HG03196 (cell line): ENCODE data around the gene MAGI1.

ENCODE experiments used
- ATAC-seq: cut with Tn5 transposase; IDR thresholded peaks from one replicate; pipeline ENCODE4 v1.9.1; 2021; ENCODE audit not compliant: unreplicated experiment

Gene MAGI1

GRCh38 chr3:66015841-66016240 is 22.9 kb downstream of the MAGI1 start:
- ATAC-seq = no peak

- ATAC-seq = no peak
These were observed 24.1 kb downstream of the MAGI1 start for GRCh38 chr3:66014651-66015050.

GRCh38 chr3:66014056-66014455 is 24.7 kb downstream of the MAGI1 start:
- no peak for ATAC-seq

DNA sequence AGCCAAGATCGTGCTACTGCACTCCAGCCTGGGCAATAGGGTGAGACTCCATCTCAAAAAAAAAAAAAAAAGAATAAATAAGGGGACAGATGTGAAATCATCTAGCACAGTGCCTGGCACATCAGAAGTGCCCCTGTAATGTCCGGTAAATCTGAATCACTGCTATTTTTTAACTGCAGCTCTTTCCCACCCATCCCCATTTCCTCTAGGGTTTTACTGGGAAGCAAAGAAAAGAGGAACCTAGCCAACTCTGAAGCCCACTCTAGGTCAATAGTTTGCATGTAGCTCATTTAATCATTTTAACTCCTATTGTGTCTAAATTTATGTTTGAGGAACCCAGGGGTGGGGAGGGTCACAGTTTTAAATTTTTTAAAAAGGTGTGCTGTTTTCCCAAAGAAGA is 26.0 kb downstream of the MAGI1 start:
- no peak for ATAC-seq

DNA sequence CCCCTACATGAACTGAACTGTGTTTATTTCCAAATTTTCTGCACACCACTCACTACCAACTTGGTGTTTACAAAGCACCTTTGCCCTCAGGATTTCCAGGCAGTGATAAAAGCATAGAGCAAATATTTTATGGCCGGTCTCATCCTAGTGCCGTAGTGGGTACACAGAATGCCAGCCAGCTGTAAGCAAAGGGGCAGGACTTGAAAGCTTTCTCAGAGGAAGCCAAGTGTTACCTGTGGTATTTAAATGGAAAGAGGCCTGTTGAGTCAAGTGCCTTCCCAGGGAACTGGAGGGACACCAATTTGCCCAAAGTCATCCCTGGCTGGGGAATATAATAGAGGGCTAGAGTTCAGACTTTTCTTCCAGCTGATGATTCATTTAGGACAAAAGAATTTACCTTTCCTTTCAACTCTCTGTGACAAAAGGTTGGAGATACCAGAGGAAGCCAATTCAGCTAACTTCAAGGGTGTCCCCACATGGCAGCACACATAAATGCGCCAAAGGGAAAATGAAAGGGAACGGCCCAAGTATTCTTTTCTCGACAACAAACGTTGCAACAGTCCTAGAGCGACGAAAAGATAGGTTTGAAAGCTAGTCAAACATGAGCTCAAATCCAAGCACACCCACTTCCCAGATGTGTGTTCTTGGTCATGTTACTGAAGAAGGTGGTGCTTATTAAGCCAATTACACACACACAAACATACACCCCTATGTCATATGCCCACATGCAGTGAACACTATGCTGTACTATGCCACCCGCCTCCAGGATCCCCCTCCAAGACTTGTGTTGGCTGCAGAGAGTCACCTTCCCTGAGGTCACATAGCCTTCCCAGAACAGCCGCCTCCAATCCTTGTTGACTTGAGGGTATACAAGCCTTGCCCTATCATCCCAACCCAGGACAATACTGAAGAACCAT is 27.7 kb downstream of the MAGI1 start:
- ATAC-seq = no peak

DNA sequence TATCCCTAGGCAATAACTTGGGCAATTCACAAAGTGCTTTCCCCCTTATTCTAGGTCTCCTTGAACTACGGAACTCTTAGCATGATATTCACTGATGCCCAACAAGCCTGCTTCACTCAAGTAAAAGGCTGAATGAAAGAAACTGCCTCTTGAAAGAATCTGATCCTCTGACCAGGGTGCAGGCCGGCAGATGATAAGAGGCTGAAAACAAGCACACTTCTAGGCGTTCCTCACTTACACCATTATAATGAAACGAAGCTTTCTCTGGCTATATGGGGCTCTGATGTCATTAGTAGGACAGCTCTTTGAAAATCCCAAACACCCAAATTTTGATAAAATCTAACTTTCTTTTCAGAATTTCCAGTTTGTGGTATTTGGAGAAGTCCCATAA is 28.4 kb downstream of the MAGI1 start:
- no peak for ATAC-seq

- no peak for ATAC-seq
These were observed 34.5 kb downstream of the MAGI1 start for GRCh38 chr3:66004244-66004643.

GRCh38 chr3:66001626-66002025 is 37.1 kb downstream of the MAGI1 start:
- no peak for ATAC-seq

- ATAC-seq = no peak
These were observed 38.2 kb downstream of the MAGI1 start for GRCh38 chr3:66000506-66000905.

- no peak for ATAC-seq
These were observed 39.1 kb downstream of the MAGI1 start for GRCh38 chr3:65999606-66000005.

DNA sequence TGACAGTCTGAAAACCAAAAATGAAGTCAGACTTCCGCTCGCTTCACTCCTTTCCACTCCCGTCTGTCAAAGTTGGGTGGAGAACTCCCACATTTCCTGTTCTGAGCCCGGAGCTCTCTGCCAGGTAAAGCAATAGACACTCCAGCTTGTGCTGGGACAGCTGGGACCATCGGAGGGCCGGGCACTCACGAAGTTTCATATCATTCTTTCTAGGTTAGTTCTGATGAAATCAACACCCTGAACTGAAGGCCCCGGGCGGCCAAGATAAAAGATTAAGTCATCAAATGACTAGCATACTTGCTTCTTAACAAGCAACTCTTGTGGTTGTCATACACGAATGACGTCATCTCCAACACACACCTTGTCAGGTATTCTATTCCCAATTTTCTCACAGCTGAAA is 42.1 kb downstream of the MAGI1 start:
- ATAC-seq = no peak

DNA sequence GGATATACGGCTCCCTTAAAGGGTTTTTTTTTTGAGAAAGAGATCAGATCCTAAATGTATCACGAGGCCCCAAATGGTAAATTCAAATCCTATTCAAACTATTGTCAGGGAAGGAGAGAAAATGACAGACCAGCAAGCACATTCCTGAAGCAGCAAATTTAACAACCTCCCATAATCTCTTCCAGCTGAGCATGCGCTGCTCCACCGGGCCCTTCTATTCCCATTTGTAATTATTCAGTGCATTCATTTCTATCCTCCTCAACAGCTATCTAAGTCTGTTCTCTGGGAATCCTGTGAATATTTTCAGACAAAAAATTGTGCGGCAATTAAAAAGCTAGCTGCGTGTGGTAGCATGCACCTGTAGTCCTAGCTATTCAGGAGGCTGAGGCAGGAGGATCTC is 43.2 kb downstream of the MAGI1 start:
- ATAC-seq = no peak

GRCh38 chr3:65995030-65995429 is 43.7 kb downstream of the MAGI1 start:
- no peak for ATAC-seq

- no peak for ATAC-seq
These were observed 45.4 kb downstream of the MAGI1 start for GRCh38 chr3:65993134-65993900.

- no peak for ATAC-seq
These were observed 46.6 kb downstream of the MAGI1 start for GRCh38 chr3:65992106-65992505.

DNA sequence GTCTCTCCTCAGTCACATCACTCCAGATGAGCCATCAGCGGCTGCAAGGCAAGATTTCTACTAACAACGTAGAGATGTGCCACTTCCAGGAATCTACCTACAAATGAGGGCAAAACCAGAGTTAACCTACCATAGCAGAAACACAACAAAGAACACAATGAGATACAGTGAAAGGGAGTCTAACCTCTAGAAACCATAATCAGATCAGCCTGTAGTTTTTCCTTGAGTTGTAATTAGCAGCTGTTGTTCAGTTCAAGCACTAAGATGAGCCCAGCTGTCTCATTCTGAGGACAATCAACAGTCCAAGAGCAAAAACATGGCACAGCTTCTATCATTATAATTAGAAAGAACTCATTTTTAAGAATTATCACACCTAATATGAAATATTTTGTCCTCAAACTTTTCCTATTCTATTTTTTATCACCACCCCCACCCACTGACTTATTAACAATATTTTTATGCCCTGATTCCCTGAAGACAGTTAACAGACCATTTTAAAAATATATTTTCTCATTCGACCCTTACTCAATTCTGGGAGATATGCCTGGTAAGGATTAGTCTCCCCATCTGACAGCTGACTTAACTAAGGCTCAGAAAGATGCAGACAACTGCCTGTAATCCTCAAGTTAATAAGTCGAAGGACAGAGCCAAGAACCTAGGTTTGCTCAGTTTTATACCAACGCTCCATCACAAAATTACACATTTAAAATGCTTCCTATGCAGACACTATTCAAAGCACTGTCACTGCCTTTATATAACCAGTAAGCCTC is 50.1 kb downstream of the MAGI1 start:
- ATAC-seq = no peak

- ATAC-seq = no peak
These were observed 52.4 kb downstream of the MAGI1 start for GRCh38 chr3:65986285-65986684.

DNA sequence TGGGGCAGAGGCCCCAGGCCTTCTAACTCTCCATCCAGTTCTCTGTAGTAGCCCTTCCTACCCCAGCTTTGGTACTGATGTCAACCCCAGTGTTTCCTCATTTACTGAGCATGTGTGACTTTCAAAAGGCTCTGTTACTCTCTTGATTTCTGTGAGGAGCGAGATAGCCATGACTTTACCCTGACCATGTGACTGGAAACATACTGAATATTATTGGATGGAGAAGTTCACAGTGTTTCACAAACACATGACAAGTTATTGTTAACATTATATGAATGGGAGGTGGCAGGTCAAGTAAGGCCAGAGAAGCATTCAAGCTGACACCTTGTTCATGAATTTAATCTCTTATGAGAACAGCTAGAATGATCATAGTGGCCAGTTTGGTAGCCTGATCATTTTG is 53.7 kb downstream of the MAGI1 start:
- no peak for ATAC-seq

DNA sequence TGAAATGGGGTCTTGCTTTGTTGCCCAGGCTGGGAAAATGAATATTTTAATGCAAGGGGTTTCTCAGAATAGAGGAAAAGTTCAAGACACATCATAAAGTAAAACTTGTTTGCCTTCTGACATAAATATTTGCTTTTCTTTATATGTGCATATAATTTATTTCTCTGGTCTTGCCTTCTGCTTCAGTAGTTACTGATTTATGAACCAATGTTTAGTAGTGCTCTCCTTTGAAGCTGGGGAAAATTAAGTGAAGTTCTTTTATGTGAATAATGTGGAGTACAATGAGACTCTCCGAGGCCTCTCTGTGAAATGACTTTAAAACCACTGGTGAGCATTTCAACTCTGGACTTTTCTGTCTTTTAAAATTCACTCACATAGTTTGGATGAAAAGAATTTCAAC is 55.6 kb downstream of the MAGI1 start:
- ATAC-seq = no peak

DNA sequence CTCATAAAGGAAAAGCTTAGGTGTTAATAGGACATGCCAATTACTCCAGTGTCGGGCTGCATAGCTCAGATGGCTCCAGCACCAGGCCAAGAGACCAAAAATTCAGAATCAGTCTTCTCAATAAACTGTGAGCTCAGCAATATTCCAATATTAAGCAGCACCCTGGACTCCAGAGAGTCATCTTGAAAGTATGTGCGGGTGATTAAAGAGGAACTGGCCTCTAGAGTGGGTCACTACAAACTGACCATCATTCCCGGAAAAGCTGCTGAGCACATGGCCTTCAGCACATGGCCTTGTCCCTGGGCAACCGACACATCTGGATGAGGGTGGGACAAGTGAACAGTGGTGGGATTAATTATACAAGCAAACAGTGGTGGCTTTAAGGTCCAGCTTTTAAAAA is 59.0 kb downstream of the MAGI1 start:
- ATAC-seq = no peak

DNA sequence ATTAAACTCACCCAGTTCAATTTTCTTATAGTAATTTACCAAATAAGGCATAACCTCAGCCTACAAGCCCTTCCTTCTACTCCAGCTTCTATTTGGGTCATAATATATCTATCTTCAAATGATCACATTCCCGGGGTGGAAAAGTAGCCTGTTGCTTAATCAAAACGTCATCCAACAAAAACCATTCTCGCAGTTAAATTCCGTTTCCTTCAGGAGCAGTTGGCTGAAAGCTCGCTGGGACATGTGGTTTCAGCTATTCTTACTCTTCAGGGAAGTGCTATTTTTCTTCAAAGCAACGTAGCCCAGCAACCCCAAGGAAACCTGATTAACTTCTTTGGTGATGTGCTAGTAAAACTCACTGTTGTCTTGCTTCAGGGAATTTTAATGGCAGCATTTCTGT is 59.6 kb downstream of the MAGI1 start:
- no peak for ATAC-seq

DNA sequence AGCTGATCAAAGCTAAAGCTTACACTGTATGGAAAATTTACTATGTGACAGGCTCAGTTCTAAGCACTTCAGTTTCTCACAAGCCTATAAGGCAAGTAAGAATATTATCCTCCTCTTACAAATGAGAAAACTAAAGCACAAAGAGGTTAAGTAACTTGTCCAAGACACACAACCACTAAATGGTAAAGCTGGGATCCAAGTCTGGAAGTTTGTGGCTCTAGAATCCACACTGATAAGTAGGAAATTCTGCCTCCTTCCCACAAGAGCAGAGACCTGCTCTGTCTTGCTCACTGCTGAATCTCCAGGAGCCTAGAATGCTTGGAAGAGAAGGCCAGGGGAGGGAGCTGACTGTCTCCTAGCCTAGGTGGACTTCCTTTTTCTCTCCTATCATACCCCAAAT is 60.6 kb downstream of the MAGI1 start:
- no peak for ATAC-seq
